IPS-NIHi11 (cell line): Measurements from ENCODE around the gene OR5AK2.
"Not testable (repeated sequence)": the region's sequence is repeated elsewhere in the genome, so short reads cannot be mapped to it uniquely, and the experiment has no call there.

ENCODE experiments used
- DNase-seq: peaks from one replicate; pipeline ENCODE4 v3.0.0; 2012; ENCODE audit warnings: mixed read lengths, low spot score

The OR5AK2 gene

GRCh38 chr11:56988614-56989013 lies at the start of gene OR5AK2:
OR5AK2 (plus strand) TSS chr11:56988914; CDS start chr11:56988914, 0 bp downstream.
- no peak for DNase-seq

- DNase-seq: not testable (repeated sequence)
Observed at GRCh38 chr11:56945526-56945925, 43.2 kb upstream of the OR5AK2 start.

GRCh38 chr11:56948991-56949515 lies 39.7 kb upstream of the OR5AK2 start:
- no peak for DNase-seq

GRCh38 chr11:56950510-56950909 lies 38.2 kb upstream of the OR5AK2 start:
- no peak for DNase-seq

GRCh38 chr11:56953907-56954306 lies 34.8 kb upstream of the OR5AK2 start:
- DNase-seq: not testable (repeated sequence)

- DNase-seq: no peak
Observed at GRCh38 chr11:56961609-56962008, 27.1 kb upstream of the OR5AK2 start.

- DNase-seq: no peak
Observed at GRCh38 chr11:56967726-56968125, 21.0 kb upstream of the OR5AK2 start.

GRCh38 chr11:56968524-56968923 lies 20.2 kb upstream of the OR5AK2 start:
- DNase-seq: no peak

GRCh38 chr11:56977314-56977713 lies 11.4 kb upstream of the OR5AK2 start:
- no peak for DNase-seq

GRCh38 chr11:56990702-56991101 lies 2.0 kb downstream of the OR5AK2 start:
- DNase-seq: no peak

GRCh38 chr11:56994532-56994931 lies 5.8 kb downstream of the OR5AK2 start:
- DNase-seq: no peak

GRCh38 chr11:57001674-57002401 lies 13.1 kb downstream of the OR5AK2 start:
- DNase-seq: no peak

- DNase-seq: no peak
Observed at GRCh38 chr11:57008373-57008772, 19.7 kb downstream of the OR5AK2 start.

GRCh38 chr11:57015679-57016078 lies 27.0 kb downstream of the OR5AK2 start:
- DNase-seq: no peak

GRCh38 chr11:57031556-57031955 lies 42.8 kb downstream of the OR5AK2 start:
- DNase-seq: no peak
